ENCODE data around the gene DCLK1.
"Not testable (repeated sequence)": the region's sequence is repeated elsewhere in the genome, so short reads cannot be mapped to it uniquely, and the experiment has no call there.

DCLK1 gene

DNA sequence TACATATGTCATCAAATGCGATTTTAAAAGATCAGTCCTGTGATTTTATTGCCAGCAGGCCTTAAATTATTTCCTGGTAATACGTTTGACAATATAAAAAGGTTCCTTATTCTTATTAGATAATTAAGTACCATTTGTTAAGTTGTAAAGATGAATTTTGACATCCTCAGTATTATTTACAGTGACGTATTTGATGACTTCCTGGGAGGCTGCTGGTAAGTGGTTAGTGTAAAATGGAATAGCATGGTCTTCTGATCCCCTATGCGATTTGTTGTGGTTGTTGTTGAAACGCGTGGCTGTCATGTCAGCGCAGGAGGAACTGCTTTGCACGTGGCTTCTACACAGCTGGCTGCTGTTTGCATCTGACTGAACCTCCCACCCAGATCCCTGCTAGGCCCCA is 99.7 kb downstream of the DCLK1 start:
- no peak for DNase-seq

DNA sequence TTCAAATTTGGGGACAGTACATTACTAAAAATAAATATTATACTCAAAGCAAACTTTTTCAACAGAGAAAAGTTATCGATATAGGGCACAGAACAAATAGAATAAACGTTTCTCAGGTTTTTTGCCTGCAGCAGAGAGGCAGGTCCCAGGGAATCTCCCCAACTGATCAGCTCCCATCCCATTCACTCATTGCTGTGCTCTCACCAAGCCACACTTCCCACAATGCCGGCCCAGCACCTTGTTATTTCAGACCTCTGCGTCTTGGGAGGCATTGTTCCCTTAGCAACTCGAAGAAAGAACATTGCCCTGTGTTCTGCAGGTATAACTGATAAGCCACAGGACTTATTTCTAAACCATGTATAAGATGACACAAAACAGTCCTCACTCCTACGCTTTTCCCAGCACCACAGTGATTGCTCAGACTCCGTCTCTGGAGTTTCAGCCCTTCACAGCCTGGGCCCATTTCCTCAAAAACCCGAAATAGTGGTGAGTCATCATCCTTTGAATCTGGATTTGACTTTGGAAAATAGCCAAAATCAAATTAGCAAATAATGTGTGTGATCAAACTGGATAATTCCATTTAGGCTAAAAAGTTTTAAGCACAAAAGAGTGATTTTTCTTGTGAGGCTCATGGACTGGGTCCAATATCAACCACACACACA is 100.4 kb downstream of the DCLK1 start:
- DNase-seq = no peak

DNA sequence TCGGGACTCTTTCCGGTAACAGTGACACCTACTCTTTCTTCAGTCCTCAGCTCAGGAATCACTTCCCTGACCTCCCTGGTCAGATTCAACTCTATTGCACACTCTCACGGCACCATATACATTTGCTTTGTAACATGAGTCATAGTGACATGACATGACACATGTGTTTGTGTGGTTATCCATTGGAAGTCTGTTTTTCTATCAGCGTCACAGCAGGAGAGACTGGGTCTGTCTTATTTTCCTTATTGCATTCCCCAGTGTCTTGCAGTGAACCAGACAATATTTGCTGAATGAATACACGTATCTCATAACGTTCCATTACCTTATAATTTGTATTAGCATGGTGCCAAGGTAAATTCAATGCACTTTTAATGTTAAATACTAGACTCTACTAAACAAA is 102.0 kb downstream of the DCLK1 start:
- no peak for DNase-seq

DNA sequence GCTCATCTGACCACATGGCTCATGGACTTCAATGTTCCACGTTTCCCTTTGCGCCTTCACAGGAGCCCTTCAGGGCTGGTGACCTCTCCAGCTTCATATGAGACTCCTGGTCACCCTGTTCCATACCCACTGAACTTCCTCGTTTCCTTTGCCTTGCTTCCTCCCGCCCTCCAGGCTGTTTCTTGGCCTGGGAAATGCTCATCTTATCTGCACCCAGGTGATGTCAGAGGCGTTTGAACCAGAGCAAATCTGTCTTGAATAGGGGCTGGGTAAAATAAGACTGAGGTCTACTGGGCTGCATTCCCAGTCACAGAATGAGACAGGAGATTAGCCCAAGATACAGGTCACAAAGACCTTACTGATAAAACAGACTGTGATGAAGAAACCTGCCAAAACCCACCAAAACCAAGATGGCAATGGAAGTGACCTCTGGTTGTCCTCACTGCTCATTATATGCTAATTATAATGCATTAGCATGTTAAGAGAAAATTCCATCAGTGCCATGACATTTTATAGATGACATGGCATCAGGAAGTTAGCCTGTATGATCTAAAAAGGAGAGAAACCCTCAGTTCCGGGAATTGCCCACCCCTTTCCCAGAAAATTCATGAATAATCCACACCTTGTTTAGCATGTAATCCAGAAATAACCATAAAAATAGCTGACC is 102.7 kb downstream of the DCLK1 start:
- DNase-seq = no peak

DNA sequence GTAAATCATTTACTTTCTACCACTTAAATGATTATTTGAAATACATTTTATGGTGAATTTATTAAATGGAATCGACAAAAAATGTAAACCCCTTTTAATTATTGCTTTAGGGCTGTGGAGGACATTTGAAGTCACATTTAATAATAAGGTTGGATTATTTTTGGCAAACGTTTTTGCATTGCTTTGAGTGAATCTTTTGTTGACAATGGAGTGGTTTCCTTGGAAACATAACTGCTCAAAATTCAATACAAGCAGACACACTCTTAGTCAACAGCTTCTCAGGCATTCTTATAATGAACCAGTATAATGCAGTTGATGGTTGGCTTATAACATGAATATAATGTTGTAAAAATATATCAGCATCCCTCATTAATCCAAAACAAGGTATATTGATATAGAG is 104.7 kb downstream of the DCLK1 start:
- DNase-seq = no peak

DNA sequence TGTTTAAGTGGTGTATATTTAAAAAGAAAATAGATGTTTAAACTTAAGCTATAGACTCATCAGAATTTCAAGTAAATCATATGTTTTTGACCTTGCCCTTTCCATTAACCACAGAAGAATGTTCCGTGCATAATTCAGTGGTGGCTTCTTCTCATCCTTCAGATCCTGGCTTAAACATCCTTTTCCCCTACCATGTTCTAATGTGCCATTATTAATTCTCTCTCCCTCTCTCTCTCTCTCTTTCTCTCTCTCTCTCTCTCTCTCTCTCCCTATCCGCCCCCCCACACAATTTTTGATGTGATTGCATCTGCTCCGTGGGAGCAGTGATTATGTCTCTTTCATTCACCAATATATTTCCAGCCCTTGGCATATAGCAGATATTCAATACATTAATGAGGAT is 116.4 kb downstream of the DCLK1 start:
- DNase-seq = no peak

DNA sequence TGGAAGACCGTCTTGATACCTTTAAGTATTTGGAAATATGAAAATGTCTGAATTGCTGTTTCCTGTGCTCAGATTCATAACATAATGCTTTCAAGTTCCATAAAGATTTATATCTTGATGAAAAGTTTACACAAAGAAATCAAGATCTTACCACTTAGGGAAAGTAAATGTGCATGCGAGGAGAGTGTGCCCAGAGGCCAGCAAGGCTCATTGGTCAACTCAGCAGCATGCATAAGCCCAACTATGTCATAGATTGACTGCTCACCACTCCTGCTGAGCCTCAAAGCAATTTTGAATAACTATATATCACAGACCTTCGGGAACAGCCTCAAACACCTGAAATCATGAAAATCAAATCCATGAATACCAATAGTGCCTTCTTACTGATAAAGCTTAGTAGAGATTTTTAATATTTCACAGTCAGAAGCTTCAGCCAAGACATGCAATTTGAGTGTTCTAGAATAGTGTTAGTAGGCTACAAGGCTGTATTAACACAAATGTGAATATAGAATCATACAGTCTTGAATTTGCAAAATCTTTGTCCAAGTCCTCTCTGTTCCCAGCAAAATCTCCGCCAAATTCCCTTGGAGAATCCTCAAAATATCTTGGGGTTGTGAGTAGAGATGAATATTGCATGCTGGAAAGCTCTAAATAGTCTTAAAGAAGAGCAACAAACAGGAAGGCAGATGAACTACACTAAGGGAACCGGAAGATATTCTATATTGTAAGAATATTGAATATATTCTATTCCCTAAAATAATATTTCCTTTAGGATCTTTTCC is 124.1 kb downstream of the DCLK1 start:
- DNase-seq = no peak

DNA sequence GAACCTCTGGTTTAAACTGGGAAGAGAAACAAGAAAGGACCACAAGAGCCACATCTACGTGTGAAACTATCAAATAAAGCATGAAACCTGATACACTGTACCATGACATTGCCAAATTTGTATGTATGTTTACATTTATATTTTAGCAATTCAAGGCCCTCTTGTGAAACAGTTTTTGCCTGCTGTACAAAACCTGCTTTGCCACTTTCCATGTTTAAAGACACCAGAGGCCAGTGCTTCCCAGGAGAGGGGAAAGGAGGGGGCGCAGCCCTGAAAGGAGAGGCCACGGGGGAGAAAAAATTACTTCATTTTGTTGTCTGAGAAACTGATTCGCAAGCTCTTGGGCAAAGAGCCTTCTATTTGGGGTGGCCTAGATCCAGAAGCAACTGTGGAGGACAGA is 124.8 kb downstream of the DCLK1 start:
- DNase-seq = no peak

DNA sequence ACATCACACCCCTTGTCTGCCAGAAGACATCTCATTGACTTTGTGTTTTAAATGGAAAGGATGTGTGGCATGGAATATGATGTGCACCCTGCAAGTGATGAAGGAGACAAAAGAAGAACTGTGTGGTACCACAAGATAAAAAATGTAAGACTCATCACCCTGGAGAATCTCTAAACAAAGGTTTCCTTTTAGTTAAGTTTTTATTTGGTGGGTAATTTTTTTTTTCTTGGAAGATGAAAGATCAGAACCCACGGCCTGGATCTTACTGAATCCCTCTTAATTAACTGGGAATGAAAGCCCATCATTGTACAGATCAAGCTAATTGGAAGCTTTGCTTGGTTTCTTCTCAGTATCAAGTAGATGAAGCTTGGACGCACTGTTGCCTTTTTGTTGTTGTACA is 129.6 kb downstream of the DCLK1 start:
- DNase-seq = no peak

DNA sequence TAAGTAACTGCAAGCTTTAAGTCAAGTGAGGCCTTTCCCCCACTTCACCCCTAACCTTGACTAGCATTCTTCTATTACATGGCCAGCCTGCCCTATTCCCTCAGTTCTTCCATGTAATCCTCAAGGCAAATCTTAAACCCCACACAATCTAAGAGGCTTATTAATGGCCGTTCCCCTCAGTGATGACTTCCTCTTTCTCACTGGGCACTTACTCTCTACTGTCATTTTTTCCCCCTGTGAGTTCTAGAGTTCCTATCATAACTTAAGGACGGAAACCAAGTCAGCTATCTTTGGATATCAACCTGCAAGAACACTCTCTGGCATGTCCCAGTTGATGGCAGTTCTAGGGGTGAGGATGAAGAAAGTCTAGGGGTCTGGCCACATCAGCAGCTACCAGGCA is 131.2 kb downstream of the DCLK1 start:
- DNase-seq = no peak

DNA sequence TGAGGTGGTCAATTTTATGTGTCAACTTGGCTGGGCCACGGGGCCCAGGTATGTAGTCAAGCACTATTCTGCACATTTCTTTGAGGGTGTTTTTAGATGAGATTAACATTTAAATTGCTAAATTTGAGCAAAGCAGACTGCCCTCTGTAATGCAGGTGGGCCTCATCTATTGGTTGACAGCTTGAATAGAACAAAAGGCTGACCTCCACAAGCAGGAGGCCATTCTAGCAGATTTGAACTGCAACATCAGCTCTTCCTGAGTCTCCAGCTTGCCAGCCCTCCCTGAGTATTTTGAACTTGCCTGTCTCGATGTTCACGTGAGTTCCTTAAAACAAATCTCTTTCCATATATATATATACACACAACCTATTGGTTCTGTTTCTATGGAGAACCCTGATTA is 134.8 kb downstream of the DCLK1 start:
- DNase-seq = no peak

DNA sequence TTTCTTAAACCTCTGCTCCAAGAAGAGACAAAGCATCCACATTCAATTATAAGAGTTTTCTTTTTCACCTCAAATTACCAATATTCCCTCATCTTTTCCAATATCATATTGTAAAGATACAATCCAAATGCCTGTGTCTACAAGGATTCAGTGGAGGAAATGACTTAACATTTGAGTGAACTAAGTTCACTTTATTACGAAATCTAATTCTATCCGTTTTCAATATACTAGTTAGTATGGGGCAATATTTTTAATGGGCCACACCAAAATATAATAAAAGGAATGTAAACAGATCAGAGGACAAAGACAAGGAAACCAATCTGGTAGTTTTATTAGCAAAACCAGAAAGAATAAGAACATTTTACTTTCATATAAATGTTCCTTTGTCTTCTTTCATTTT is 136.0 kb downstream of the DCLK1 start:
- DNase-seq = no peak

DNA sequence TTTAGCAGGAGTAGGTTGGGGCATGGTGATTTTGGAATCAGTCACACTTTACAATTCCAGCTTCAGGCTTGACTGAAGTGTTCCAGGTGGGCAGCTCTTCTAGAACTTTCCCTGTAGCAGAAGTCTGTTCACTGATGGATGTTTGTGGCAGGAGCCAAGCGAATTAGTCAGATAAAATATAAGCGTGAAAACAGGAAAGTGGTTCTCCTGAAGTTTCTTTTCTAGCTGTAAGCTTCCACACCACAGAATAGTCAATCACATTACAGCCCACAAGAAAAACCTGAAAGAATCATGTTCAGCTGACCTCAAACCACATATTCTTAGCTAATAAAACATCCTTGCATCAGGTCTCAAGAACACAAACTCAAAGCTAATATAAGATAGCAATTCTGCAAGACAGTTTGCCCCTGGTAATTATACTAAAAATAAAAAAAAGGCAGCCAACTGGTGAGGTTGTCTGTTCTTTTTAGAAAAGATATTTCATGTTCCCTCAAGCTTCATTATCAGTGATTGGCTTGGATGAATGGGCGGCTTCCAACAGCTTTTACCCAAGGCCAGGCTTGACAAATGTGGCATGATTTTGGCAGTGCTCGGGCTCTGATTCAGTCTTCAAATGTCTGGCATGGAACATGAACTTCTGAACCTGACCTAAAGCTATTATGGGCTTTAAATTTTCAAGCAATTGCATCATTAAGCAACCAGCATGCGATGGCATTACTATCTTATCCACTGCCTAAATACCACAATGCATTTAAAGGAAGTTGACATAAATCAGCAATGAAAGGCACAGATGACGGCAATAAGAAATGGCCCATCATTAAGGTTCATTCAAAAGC is 136.8 kb downstream of the DCLK1 start:
- DNase-seq = no peak

DNA sequence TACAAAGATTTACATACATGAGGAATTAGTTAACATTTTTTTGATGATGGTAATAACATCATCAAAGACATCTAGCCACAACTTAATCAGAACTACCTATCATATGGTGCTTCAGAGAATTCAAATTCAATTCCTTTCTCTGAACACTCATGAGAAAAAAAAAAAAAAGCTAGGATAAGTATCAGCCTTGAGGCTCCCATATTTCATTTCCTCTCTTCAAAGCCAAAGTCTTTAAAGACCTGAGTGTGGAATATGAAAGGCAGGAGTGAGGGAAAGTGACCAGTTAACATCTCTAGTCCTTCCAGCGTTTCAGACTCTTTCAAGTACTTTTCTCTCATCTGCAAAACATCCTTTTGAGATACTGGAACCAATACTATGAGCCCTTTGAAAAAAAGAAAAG is 137.5 kb downstream of the DCLK1 start:
- DNase-seq = no peak

DNA sequence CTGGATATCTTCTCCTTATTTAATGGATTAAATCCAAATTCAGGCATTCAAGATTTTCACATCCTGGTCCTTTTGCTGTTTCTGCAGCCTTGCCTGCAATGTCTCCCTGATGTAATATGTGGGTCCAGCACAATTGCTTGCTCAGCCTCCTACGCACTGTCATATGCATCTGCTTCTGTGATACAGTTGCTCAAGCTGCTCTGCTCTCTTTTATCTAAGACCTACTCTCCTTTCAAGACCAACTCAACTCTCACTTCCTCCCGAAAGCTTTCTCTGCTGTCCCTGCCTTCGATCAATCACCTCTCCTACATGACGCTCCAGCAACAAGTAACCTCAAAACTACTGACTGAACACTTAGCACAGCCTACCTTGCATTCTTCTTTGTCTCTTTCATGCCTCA is 138.2 kb downstream of the DCLK1 start:
- DNase-seq = no peak

DNA sequence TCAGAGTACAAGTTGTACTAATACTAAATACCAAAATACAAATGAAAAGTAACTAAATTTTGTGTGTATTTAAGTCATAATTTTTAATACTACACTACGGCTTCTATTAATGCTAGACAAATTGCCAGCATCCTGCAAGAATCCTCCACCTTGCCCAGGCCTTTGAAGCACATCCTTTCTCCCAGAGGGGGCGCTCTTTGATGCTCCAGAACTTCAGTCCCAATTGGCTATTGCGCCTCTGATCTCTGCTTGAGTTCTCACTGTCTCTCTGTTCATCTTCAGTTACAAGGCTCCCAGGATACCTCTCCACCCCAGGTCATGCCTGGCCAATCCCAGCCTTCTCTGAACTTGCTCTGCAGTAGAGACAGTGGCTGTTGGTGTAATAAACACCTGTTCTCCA is 141.0 kb downstream of the DCLK1 start:
- DNase-seq = no peak

DNA sequence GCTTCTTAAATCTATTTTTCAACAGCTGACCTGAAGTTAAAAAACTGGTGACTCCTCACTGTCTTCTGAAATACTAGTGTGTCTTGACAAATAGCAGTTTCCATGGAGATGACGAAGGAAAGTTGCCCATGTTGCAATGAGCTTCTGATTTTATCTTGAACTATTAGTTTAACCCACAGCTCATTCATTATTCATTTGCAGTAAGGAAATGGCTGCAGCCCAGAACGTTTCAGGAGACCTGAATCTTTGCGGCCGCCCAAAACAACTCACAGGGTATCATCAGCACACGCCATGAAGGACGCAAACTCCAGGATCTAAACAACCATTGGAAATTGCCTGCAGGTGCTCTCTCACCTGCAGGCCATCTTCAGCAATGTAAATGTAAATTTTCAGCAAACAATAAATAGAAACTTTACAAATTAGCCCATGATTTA is 142.5 kb downstream of the DCLK1 start:
- no peak for DNase-seq

DNA sequence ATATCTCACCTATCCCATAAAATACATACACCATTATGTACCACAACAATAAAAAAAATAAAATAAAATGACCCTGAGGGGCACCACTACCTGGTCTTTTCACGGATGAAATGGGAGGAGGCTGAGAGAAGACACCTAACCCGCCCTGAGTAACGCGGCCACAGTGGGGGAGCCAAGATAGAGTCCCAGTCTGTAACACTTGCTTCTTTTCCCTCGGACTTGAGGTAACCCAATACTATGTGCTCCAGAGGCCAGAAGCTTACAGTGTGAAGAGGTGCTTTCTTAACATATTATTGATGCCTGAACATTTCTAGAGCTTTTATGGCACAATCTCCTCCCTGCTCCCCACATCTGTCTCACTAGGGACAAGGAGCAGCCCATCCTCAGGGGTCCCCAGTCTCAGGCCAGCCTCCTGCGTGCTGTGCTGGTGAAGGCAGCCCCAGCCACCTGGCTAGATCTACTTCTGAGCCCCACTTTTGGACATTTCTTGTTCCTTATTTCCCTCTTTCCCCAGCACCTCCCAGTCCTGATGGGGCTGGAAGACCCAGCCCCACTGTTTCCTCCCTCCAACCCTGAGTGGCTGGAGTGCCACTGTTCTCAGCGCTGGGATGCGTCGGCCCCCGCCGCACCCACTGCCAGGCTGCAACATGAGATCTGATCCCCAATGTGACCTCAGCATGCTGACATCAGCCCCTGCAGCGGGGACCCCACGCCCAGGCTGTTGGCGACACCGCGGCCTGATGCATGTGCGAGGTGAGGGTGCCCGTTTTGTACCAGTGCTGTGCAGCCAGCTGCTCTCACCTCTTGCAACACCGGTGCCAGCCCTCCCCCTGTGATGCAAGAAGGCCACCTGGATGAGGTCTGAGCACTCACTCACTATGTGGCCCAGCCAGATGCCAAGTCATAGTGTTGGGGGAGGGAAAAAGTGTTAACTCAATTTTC is 143.3 kb downstream of the DCLK1 start:
- DNase-seq = no peak

DNA sequence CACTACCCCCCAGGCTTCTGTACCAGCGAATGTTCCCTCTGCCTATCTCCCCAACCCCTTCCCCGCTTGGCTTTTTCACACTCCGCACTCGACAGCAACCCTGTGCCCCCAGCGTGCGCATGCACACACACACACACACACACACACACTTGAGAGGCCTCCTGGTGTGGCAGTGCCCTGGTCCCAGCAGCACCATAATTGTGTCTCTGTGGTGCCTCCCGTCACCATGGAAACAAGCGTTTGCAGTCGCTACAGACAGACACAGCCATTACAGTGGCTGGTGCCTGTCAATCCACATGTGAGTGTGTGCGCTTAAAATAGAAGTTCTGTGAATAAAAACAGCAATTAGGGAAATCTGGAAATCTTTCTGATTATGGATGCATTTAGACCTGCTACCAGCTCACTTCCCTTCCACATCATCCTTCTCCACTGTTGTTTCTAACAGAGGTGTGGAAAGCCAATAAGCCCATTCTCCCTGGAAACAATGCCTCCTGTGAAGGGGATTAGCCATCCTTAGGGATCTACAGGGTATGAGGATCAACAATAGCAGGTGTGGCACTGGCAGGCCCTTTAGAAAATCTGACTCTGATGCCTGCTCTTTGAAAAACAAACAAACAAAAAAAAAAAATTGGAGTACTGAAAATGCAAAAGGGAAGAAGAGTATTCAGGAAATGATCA is 146.3 kb downstream of the DCLK1 start:
- DNase-seq = no peak

DNA sequence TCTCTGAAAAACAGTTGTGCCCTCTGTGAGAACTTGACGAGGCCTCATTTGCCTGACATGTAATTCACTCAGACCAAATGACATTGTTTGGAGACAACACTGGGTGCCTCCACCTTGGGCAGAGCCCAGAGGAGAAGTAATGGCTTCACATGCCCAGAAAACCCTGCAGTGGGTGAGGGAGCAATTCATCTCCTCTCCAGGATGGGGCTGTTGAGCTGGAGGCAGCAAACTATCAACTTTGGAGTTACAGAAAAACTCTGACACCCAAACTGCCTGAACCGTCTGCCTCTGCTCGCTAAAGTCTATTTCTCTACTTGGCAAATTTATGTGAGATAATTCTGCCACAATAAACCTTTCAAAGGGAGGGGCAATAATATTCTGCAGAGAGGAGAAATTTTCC is 146.9 kb downstream of the DCLK1 start:
- no peak for DNase-seq

DNA sequence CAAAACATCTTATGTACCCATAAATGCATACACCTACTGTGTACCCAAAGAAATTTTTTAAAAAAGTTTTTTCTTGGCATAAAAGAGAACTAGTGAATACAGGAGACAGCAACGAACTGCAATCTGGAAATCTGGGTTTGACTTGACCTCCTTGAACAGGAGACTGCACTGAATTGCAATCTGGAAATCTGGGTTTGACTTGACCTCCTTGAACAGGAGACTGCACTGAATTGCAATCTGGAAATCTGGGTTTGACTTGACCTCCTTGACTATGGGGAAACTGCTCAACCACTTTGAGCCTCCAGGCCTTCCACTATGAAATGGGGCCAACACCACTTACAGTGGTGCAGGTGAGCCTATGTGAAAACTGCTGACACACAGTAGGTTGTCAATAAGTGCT is 147.5 kb downstream of the DCLK1 start:
- DNase-seq = not testable (repeated sequence)

DNA sequence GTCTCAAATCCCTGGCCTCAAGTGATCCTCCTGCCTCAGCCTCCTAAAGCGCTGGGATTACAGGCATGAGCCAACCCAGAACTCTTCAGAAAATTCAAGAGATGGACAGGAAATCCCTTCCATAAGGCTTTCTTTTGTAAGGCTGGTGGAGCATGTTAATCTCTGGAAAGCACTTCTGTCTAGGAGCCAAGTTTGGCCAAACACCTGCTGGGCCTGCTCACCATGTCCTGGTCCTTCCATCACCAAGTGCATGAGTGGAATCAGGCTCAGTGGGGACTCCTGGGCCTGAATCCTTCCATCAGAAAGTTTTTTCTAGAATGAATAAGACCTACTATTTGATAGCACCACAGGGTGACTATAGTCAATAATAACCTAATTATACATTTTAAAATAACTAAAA is 148.0 kb downstream of the DCLK1 start:
- no peak for DNase-seq
